ENCODE results near the gene ZNF496.

DNA sequence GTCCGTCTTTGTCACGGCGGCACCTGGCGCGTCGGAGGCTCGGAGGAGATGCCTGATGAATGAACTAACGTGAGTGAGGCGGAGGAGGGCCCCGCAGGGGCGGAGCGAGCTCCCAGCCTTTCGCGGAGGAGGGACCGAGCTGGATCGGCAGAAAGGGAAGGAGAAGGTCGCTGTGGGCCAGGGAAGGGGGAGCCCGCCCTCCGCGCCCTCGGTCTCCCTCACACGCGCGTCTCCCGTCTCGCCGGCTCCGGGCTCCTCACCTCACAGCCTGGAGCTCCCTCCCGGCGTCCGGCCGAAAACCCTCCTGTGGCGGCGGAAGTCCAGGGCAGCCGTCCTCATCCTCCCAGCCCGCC, 519 bp downstream of the ZNF496 start:
- TF ChIP-seq FOXA1 (IDR thresholded peaks at IDR 0.05) (no peak), L3MBTL2 (conservative IDR thresholded peaks at IDR 0.05) (no peak), TARDBP (IDR thresholded peaks at IDR 0.05) (no peak), FOXM1 (IDR thresholded peaks at IDR 0.05; ENCODE audit: borderline replicate concordance) (no peak), BHLHE40 (IDR thresholded peaks at IDR 0.05; ENCODE audit: borderline replicate concordance) (no peak), SUZ12 (IDR thresholded peaks at IDR 0.05) (no peak), CTBP1 (IDR thresholded peaks at IDR 0.05; ENCODE audit: borderline replicate concordance) (no peak), ELF4 (IDR thresholded peaks at IDR 0.05) (no peak), SP1 (IDR thresholded peaks at IDR 0.05) (no peak), LEF1 (IDR thresholded peaks at IDR 0.05; ENCODE audit: borderline replicate concordance) (no peak), NFRKB (IDR thresholded peaks at IDR 0.05) (no peak)
